Measurements from ENCODE around the gene INO80. TPM values are rescaled to one million over a fixed set of nuclear protein-coding genes. Genes with fewer than 3 reads are reported as not detected.

The INO80 gene
- total and polyA plus RNA-seq, 2 donors (not counting 3 experiments of a cell fraction or from before 2014, with no cell fraction given), result 5.7 to 29.1 TPM

DNA sequence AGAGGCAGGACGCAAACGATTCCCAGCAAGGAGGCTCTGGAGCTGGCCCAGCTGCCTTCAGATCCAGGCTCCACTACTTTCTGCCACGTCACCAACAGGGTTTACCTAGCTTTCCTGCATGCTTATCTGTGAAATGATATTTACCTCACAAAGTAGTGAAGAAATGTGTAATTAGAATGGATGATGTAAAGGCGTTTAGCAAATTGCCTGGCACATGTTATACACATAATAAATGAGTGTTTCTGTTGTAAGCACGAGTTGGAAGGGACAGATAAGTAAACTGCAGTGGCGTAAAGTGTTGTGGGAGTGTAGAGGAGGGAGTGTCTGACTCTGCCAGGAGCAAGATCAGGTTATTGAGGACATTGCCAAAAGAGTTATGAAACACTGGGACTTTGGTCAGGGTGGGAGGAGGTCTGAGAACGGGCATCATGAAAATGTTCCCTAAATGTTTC lies 166.3 kb downstream of the INO80 start:
- CTCF ChIA-PET, result interaction anchor here (1.8 to 9.3 kb wide), 2 partner anchors 8 to 19 kb away, joined by 5 to 101 read pairs; no protein-coding TSS in a partner anchor
- Histone ChIP-seq H3K27me3 (ENCODE audit: control insufficient read depth in 2 of 2, insufficient read depth in 2 of 2, low read length in 2 of 2) (no peaks in the 10 kb centered on the region), H3K36me3 (ENCODE audit: control insufficient read depth in 2 of 2, extremely low read depth in 1 of 2, insufficient read depth in 2 of 2, low read length in 2 of 2) (no peaks in the 10 kb centered on the region), H3K4me3 (replicated peaks in 1 of 3; ENCODE audit: insufficient read depth in 1 of 3, low read depth in 1 of 3, low read length in 3 of 3) (no peak overlapping the region), H3K4me2 (ENCODE audit: insufficient read depth, low read length) (no peak overlapping the region), H3K9ac (replicated peaks; ENCODE audit: extremely low read depth, insufficient read depth, low read length) (no peak overlapping the region), H3K79me2 (ENCODE audit: control insufficient read depth, insufficient read depth, low read length) (no peaks in the 10 kb centered on the region), H4K20me1 (replicated peaks; ENCODE audit: control insufficient read depth, extremely low read depth, insufficient read depth, low read length) (no peaks in the 10 kb centered on the region), H3K4me1 (ENCODE audit: control insufficient read depth, extremely low read depth, insufficient read depth, low read length) (peaks cover 10% of the 10 kb centered on the region), H3K9me1 (replicated peaks; ENCODE audit: control insufficient read depth, extremely low read depth, insufficient read depth, low read length) (no peaks in the 10 kb centered on the region), H3K9me3 (replicated peaks; ENCODE audit: control insufficient read depth, insufficient read depth, low read length) (no peaks in the 10 kb centered on the region), H3K27ac (ENCODE audit: insufficient read depth, low read depth, low read length) (no peak overlapping the region), H2AFZ (ENCODE audit: low read depth, low read length) (no peak overlapping the region)
- dilution Hi-C loops (cut with MboI; ENCODE audit: extremely low pct_ligation_motif_present, low sequenced_read_pairs), result no loop called here
- intact Hi-C loops (cut with micrococcal nuclease), result loop anchor here (10.0 kb wide), 1 partner anchor 165 kb away; the partner anchor contains the start of gene INO80
- TF ChIP-seq POLR2AphosphoS5 (IDR thresholded peaks at IDR 0.05; ENCODE audit: insufficient read depth, low read depth, low read length) (no peak), POLR2A (IDR thresholded peaks at IDR 0.05; ENCODE audit: low read depth, low read length) (no peak), EZH2 (IDR thresholded peaks at IDR 0.05; ENCODE audit: borderline replicate concordance, low read depth, low read length, severe bottlenecking) (no peak), MYC (IDR thresholded peaks at IDR 0.05; ENCODE audit: low read depth, low read length) (no peak), JUN (IDR thresholded peaks at IDR 0.05; ENCODE audit: borderline replicate concordance, insufficient read depth, insufficient read length, low read depth) (no peak), GATA2 (IDR thresholded peaks at IDR 0.05; ENCODE audit: insufficient read depth, insufficient read length, low read depth, low read length) (no peak), FOS (IDR thresholded peaks at IDR 0.05; ENCODE audit: borderline replicate concordance, insufficient read depth, low read length) (no peak)
- TF ChIP-seq, protein P1, sequence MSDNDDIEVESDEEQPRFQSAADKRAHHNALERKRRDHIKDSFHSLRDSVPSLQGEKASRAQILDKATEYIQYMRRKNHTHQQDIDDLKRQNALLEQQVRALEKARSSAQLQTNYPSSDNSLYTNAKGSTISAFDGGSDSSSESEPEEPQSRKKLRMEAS (IDR thresholded peaks at IDR 0.05; ENCODE audit: insufficient read depth, insufficient read length), result no peak
- TF ChIP-seq, protein P2, sequence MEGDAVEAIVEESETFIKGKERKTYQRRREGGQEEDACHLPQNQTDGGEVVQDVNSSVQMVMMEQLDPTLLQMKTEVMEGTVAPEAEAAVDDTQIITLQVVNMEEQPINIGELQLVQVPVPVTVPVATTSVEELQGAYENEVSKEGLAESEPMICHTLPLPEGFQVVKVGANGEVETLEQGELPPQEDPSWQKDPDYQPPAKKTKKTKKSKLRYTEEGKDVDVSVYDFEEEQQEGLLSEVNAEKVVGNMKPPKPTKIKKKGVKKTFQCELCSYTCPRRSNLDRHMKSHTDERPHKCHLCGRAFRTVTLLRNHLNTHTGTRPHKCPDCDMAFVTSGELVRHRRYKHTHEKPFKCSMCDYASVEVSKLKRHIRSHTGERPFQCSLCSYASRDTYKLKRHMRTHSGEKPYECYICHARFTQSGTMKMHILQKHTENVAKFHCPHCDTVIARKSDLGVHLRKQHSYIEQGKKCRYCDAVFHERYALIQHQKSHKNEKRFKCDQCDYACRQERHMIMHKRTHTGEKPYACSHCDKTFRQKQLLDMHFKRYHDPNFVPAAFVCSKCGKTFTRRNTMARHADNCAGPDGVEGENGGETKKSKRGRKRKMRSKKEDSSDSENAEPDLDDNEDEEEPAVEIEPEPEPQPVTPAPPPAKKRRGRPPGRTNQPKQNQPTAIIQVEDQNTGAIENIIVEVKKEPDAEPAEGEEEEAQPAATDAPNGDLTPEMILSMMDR (IDR thresholded peaks at IDR 0.05; ENCODE audit: extremely low read depth in 1 of 2, insufficient read depth in 1 of 2, low read depth in 1 of 2, low read length in 2 of 2), result no peak
- BruUV-seq (replicated peaks), result no TSS peak
- POLR2A ChIA-PET, result no interaction called here
- DNase-seq (ENCODE audit: low read depth, low spot score) (no peak), FAIRE-seq (no peak)

Data from endothelial cell of umbilical vein (primary cell).